Measurements from ENCODE around the gene UBE2O.

Gene UBE2O

DNA sequence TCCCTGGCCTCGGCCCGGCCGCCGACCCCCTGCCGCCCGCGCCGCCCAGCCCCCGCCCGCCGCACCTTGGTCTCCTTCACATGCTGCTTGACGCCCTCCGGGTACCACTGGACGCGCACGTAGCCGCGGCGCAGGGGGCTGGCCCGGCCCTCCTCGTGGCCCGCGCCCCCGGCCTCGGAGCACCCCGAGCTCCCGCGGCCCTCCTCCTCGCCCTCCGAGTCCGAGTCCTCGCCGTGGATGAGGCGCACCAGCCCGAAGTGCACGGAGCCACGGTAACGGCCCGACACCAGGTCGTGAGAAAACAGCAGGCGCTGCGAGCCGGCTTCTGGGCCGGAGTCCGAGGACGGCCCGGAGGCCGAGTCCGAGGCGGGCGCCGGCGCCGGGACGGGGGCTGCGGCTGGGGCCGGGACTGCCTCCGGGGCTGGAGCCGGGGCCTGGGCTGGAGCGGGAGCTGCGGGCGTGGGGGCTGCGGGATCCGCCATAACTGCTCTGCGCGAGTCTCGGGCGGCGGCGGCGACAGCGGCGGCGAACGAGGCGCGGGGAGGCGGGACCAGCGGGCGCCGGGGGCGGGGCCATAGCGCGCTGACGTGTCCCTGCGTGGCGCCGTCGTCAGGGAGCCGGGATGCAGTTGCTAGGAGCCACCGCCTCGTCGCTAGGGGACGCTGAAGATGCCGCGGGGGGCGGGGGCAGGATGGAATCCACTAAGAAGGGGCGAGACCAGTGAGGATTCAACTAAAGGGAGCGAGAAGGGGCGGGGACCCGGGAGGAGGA lies at the start of gene UBE2O:
UBE2O (minus strand) TSS at position 493 of the 771 bp plus-strand sequence; CDS start at position 482, 11 bp downstream.
- ATAC-seq: peak; percentile 94
- TF ChIP-seq OSR1 (CRISPR knock-in tag; IDR thresholded peaks at IDR 0.05) (no peak), SNAI2 (CRISPR knock-in tag; IDR thresholded peaks at IDR 0.05) (no peak), TOX (CRISPR knock-in tag; IDR thresholded peaks at IDR 0.05; ENCODE audit: borderline replicate concordance) (no peak), ZNF565 (CRISPR knock-in tag; conservative IDR thresholded peaks at IDR 0.05; ENCODE audit: low read depth) (no peak), ZFP30 (CRISPR knock-in tag; IDR thresholded peaks at IDR 0.05) (no peak), BACH2 (CRISPR knock-in tag; IDR thresholded peaks at IDR 0.05; ENCODE audit: borderline replicate concordance) (no peak), GLIS3 (CRISPR knock-in tag; IDR thresholded peaks at IDR 0.05) (no peak), ZNF70 (CRISPR knock-in tag; IDR thresholded peaks at IDR 0.05) (no peak), ZC3H10 (CRISPR knock-in tag; IDR thresholded peaks at IDR 0.05) (no peak), CSDC2 (CRISPR knock-in tag; IDR thresholded peaks at IDR 0.05) (no peak), ISL1 (CRISPR knock-in tag; IDR thresholded peaks at IDR 0.05) (no peak)
- TF ChIP-seq, protein P1, sequence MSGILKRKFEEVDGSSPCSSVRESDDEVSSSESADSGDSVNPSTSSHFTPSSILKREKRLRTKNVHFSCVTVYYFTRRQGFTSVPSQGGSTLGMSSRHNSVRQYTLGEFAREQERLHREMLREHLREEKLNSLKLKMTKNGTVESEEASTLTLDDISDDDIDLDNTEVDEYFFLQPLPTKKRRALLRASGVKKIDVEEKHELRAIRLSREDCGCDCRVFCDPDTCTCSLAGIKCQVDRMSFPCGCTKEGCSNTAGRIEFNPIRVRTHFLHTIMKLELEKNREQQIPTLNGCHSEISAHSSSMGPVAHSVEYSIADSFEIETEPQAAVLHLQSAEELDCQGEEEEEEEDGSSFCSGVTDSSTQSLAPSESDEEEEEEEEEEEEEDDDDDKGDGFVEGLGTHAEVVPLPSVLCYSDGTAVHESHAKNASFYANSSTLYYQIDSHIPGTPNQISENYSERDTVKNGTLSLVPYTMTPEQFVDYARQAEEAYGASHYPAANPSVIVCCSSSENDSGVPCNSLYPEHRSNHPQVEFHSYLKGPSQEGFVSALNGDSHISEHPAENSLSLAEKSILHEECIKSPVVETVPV (CRISPR knock-in tag; IDR thresholded peaks at IDR 0.05): no peak
- TF ChIP-seq, protein P2, sequence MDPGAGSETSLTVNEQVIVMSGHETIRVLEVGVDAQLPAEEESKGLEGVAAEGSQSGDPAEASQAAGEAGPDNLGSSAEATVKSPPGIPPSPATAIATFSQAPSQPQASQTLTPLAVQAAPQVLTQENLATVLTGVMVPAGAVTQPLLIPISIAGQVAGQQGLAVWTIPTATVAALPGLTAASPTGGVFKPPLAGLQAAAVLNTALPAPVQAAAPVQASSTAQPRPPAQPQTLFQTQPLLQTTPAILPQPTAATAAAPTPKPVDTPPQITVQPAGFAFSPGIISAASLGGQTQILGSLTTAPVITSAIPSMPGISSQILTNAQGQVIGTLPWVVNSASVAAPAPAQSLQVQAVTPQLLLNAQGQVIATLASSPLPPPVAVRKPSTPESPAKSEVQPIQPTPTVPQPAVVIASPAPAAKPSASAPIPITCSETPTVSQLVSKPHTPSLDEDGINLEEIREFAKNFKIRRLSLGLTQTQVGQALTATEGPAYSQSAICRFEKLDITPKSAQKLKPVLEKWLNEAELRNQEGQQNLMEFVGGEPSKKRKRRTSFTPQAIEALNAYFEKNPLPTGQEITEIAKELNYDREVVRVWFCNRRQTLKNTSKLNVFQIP (CRISPR knock-in tag; IDR thresholded peaks at IDR 0.05; ENCODE audit: borderline replicate concordance, low read depth): no peak
- TF ChIP-seq, protein P3, sequence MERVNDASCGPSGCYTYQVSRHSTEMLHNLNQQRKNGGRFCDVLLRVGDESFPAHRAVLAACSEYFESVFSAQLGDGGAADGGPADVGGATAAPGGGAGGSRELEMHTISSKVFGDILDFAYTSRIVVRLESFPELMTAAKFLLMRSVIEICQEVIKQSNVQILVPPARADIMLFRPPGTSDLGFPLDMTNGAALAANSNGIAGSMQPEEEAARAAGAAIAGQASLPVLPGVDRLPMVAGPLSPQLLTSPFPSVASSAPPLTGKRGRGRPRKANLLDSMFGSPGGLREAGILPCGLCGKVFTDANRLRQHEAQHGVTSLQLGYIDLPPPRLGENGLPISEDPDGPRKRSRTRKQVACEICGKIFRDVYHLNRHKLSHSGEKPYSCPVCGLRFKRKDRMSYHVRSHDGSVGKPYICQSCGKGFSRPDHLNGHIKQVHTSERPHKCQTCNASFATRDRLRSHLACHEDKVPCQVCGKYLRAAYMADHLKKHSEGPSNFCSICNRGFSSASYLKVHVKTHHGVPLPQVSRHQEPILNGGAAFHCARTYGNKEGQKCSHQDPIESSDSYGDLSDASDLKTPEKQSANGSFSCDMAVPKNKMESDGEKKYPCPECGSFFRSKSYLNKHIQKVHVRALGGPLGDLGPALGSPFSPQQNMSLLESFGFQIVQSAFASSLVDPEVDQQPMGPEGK (CRISPR knock-in tag; IDR thresholded peaks at IDR 0.05; ENCODE audit: borderline replicate concordance): no peak

DNA sequence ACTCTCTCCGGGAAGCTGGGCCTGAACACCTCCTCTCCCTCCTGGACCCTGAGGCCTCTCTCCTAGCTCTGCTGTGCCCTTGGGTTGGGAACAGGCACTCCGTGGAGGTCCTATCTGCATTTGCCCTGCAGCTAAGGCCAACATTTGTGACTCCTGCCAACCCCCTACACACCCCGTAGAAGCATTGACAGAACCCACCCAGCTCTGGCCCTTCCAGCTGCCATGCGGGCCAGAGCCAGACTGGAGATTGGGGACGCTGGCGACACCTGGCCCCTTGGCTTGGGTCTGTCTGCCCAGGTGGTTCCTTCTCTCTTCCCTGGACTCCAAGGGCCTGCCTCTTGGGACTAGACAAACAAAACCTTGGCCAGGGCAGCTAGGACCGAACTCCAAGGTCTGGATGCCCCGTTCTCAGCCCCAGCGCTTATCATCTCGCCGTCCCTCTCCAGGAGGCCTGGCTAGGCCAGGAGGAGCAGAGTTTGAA lies 48.9 kb upstream of the UBE2O start:
- ATAC-seq: no peak
- no peak for TF ChIP-seq ZNF565 (CRISPR knock-in tag; conservative IDR thresholded peaks at IDR 0.05; ENCODE audit: low read depth)
- TF ChIP-seq, protein P3 (CRISPR knock-in tag; IDR thresholded peaks at IDR 0.05; ENCODE audit: borderline replicate concordance): no peak
- TF ChIP-seq ZFP3 (CRISPR knock-in tag; IDR thresholded peaks at IDR 0.05): no peak
- TF ChIP-seq TOX (CRISPR knock-in tag; IDR thresholded peaks at IDR 0.05; ENCODE audit: borderline replicate concordance): no peak
- no peak for TF ChIP-seq BACH2 (CRISPR knock-in tag; IDR thresholded peaks at IDR 0.05; ENCODE audit: borderline replicate concordance)
- TF ChIP-seq ISL1 (CRISPR knock-in tag; IDR thresholded peaks at IDR 0.05): no peak
- TF ChIP-seq ZNF70 (CRISPR knock-in tag; IDR thresholded peaks at IDR 0.05): no peak
- no peak for TF ChIP-seq CSDC2 (CRISPR knock-in tag; IDR thresholded peaks at IDR 0.05)
- no peak for TF ChIP-seq OSR1 (CRISPR knock-in tag; IDR thresholded peaks at IDR 0.05)
- no peak for TF ChIP-seq GLIS3 (CRISPR knock-in tag; IDR thresholded peaks at IDR 0.05)
- TF ChIP-seq TCF4 (CRISPR knock-in tag; IDR thresholded peaks at IDR 0.05; ENCODE audit: borderline replicate concordance): no peak
- TF ChIP-seq ARNTL (CRISPR knock-in tag; IDR thresholded peaks at IDR 0.05; ENCODE audit: borderline replicate concordance, low read depth): no peak
- TF ChIP-seq, protein P1 (CRISPR knock-in tag; IDR thresholded peaks at IDR 0.05): no peak
- TF ChIP-seq, protein P4, sequence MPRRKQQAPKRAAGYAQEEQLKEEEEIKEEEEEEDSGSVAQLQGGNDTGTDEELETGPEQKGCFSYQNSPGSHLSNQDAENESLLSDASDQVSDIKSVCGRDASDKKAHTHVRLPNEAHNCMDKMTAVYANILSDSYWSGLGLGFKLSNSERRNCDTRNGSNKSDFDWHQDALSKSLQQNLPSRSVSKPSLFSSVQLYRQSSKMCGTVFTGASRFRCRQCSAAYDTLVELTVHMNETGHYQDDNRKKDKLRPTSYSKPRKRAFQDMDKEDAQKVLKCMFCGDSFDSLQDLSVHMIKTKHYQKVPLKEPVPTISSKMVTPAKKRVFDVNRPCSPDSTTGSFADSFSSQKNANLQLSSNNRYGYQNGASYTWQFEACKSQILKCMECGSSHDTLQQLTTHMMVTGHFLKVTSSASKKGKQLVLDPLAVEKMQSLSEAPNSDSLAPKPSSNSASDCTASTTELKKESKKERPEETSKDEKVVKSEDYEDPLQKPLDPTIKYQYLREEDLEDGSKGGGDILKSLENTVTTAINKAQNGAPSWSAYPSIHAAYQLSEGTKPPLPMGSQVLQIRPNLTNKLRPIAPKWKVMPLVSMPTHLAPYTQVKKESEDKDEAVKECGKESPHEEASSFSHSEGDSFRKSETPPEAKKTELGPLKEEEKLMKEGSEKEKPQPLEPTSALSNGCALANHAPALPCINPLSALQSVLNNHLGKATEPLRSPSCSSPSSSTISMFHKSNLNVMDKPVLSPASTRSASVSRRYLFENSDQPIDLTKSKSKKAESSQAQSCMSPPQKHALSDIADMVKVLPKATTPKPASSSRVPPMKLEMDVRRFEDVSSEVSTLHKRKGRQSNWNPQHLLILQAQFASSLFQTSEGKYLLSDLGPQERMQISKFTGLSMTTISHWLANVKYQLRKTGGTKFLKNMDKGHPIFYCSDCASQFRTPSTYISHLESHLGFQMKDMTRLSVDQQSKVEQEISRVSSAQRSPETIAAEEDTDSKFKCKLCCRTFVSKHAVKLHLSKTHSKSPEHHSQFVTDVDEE (CRISPR knock-in tag; IDR thresholded peaks at IDR 0.05): no peak
- TF ChIP-seq RARB (CRISPR knock-in tag; IDR thresholded peaks at IDR 0.05): no peak
- TF ChIP-seq ZNF8 (CRISPR knock-in tag; IDR thresholded peaks at IDR 0.05): no peak
- TF ChIP-seq PPARA (CRISPR knock-in tag; IDR thresholded peaks at IDR 0.05; ENCODE audit: borderline replicate concordance): no peak
- TF ChIP-seq ZFP30 (CRISPR knock-in tag; IDR thresholded peaks at IDR 0.05): no peak
- no peak for TF ChIP-seq SNAI2 (CRISPR knock-in tag; IDR thresholded peaks at IDR 0.05)
- no peak for TF ChIP-seq ESRRG (CRISPR knock-in tag; IDR thresholded peaks at IDR 0.05)
